ENCODE results near the gene LIN28A.

GRCh38 chr1:26372039-26372438, 38.6 kb upstream of the LIN28A start:
- no peak for TF ChIP-seq REST (IDR thresholded peaks at IDR 0.05; ENCODE audit: unreplicated experiment)
- TF ChIP-seq CTCF (conservative IDR thresholded peaks at IDR 0.05; ENCODE audit: low read depth in 2 of 2) = no peak
- TF ChIP-seq POLR2AphosphoS5 (IDR thresholded peaks at IDR 0.05; ENCODE audit: low read depth) = no peak
- TF ChIP-seq NANOG (IDR thresholded peaks at IDR 0.05; ENCODE audit: borderline replicate concordance) = no peak
- no peak for TF ChIP-seq EZH2 (IDR thresholded peaks at IDR 0.05; ENCODE audit: low read depth, unreplicated experiment)
- no peak for TF ChIP-seq EZH2phosphoT487 (IDR thresholded peaks at IDR 0.05; ENCODE audit: unreplicated experiment)
- TF ChIP-seq ZNF114 (CRISPR knock-in tag; IDR thresholded peaks at IDR 0.05) = no peak
- TF ChIP-seq CREB1 (CRISPR knock-in tag; IDR thresholded peaks at IDR 0.05; ENCODE audit: low read depth) = no peak
- TF ChIP-seq JUNB (IDR thresholded peaks at IDR 0.05; ENCODE audit: unreplicated experiment) = no peak
- TF ChIP-seq ZNF331 (CRISPR knock-in tag; IDR thresholded peaks at IDR 0.05; ENCODE audit: low read depth) = no peak
- no peak for TF ChIP-seq STAT1 (IDR thresholded peaks at IDR 0.05; ENCODE audit: unreplicated experiment)
- no peak for TF ChIP-seq ZNF462 (CRISPR knock-in tag; IDR thresholded peaks at IDR 0.05)
- TF ChIP-seq ETS1 (IDR thresholded peaks at IDR 0.05) = no peak

All from GM23338 (cell line).